SK-N-SH treated with all-trans-retinoic acid at 6 μM for 48 hours (cell line): ENCODE results near the gene FBXL14.

Experiments used
- CREB5 ChIP-seq: fragments of 250-450 bp; sonication (Bioruptor Pico); IDR thresholded peaks from 2 replicates; pipeline ENCODE4 v1.5.1; 2020; ENCODE audit warnings: low read depth, mild to moderate bottlenecking, moderate library complexity
- CSDC2 ChIP-seq: fragments of 250-450 bp; sonication (Bioruptor Pico); IDR thresholded peaks from 2 replicates; pipeline ENCODE4 v1.5.0; 2020; ENCODE audit warnings: mild to moderate bottlenecking, moderate library complexity
- ESRRG ChIP-seq: fragments of 250-450 bp; sonication (Bioruptor Pico); IDR thresholded peaks from 2 replicates; pipeline ENCODE4 v1.6.1; 2021; ENCODE audit warnings: mild to moderate bottlenecking
- GLIS3 ChIP-seq: fragments of 250-450 bp; sonication (Bioruptor Pico); IDR thresholded peaks from 2 replicates; pipeline ENCODE4 v1.5.0; 2020; ENCODE audit warnings: mild to moderate bottlenecking, moderate library complexity
- ISL1 ChIP-seq: fragments of 250-450 bp; sonication (Bioruptor Pico); IDR thresholded peaks from 2 replicates; pipeline ENCODE4 v2.1.2; 2022; ENCODE audit warnings: mild to moderate bottlenecking, moderate library complexity
- PATZ1 ChIP-seq: fragments of 250-450 bp; sonication (Bioruptor Pico); IDR thresholded peaks from 2 replicates; pipeline ENCODE4 v1.8.0; 2020; ENCODE audit warnings: mild to moderate bottlenecking, moderate library complexity, borderline replicate concordance
- RARB ChIP-seq: fragments of 250-450 bp; sonication (Bioruptor Pico); IDR thresholded peaks from 2 replicates; pipeline ENCODE4 v1.8.0; 2021; ENCODE audit warnings: mild to moderate bottlenecking, moderate library complexity
- SNAI2 ChIP-seq: fragments of 250-450 bp; sonication (Bioruptor Pico); IDR thresholded peaks from 2 replicates; pipeline ENCODE4 v1.5.0; 2020; ENCODE audit warnings: mild to moderate bottlenecking, moderate library complexity
- TOX ChIP-seq: fragments of 250-450 bp; sonication (Bioruptor Pico); IDR thresholded peaks from 2 replicates; pipeline ENCODE4 v1.8.0; 2021; ENCODE audit warnings: mild to moderate bottlenecking, moderate library complexity, borderline replicate concordance
- TSHZ2 ChIP-seq: fragments of 250-450 bp; sonication (Bioruptor Pico); IDR thresholded peaks from 2 replicates; pipeline ENCODE4 v1.5.0; 2020; ENCODE audit warnings: mild to moderate bottlenecking, moderate library complexity
- ZFP30 ChIP-seq: fragments of 450-650 bp; formaldehyde crosslinking; IDR thresholded peaks from 2 replicates; pipeline ENCODE4 v1.5.0; 2022; ENCODE audit warnings: mild to moderate bottlenecking, moderate library complexity
- ZNF565 ChIP-seq: fragments of 450-650 bp; formaldehyde crosslinking; conservative IDR thresholded peaks from 2 replicates; pipeline ENCODE4 v1.5.0; 2020; ENCODE audit warnings: low read depth, mild to moderate bottlenecking, moderate library complexity

GRCh38 chr12:1552171-1552570 lies 42.2 kb downstream of the FBXL14 start:
- TF ChIP-seq CSDC2 (no peak), RARB (CRISPR knock-in tag) (no peak), PATZ1 (CRISPR knock-in tag) (no peak), TSHZ2 (no peak), GLIS3 (CRISPR knock-in tag) (no peak), TOX (CRISPR knock-in tag) (no peak), CREB5 (CRISPR knock-in tag) (no peak), ZFP30 (CRISPR knock-in tag) (no peak), ISL1 (CRISPR knock-in tag) (no peak), ESRRG (CRISPR knock-in tag) (no peak), SNAI2 (CRISPR knock-in tag) (no peak), ZNF565 (no peak)
